ENCODE results near the gene ARHGAP18. TPM values are rescaled to one million over a fixed set of nuclear protein-coding genes. Genes with fewer than 3 reads are reported as not detected.

The ARHGAP18 gene
- total RNA-seq, 1 experiment from 2014 or later = 2.4 TPM

DNA sequence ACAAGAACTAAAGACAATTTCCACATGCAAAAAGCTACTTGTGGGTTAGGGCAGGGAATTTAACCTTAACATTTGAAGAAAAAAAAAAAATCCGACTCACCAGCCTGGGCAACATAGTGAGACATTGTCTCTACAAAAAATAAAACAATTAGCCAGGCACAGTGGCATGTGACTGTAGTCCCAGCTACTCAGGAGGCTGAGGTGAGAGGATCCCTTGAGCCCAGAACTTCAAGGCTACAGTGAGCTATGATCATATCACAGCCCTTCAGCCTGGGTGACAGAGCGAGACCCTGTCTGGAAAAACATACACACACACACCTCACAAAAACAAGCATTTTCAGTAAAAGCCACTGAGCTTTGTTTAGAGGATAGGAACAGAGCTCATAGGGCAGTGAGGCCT, 56.2 kb downstream of the ARHGAP18 start:
- Histone ChIP-seq H3T11ph (ENCODE audit: low read length) (no peak overlapping the region), H3K79me1 (ENCODE audit: insufficient read depth, low read depth, low read length, poor library complexity, severe bottlenecking) (no peaks in the 10 kb centered on the region), H2AK5ac (ENCODE audit: insufficient read length, low read length) (no peak overlapping the region), H3K23ac (ENCODE audit: insufficient read length, low read depth, low read length) (no peak overlapping the region), H3K18ac (ENCODE audit: insufficient read length, low read depth, low read length) (no peak overlapping the region), H2BK5ac (ENCODE audit: insufficient read length, low read length) (no peak overlapping the region), H4K8ac (replicated peaks; ENCODE audit: insufficient read length, low read depth, low read length) (no peak overlapping the region), H3K79me2 (ENCODE audit: insufficient read depth, low read length) (no peaks in the 10 kb centered on the region), H3K27me3 (ENCODE audit: insufficient read depth, low read length) (no peaks in the 10 kb centered on the region), H3K27ac (ENCODE audit: insufficient read length, low read depth, low read length) (no peak overlapping the region), H2AFZ (ENCODE audit: low read length) (no peak overlapping the region), H2BK20ac (ENCODE audit: low read depth, low read length, poor library complexity, severe bottlenecking) (no peak overlapping the region), H3K9me3 (ENCODE audit: control insufficient read depth, low read depth, low read length) (no peaks in the 10 kb centered on the region), H3K4ac (ENCODE audit: low read depth, low read length) (no peak overlapping the region), H4K91ac (ENCODE audit: insufficient read length, low read depth, low read length) (no peak overlapping the region), H2BK12ac (ENCODE audit: insufficient read length, low read depth, low read length) (no peak overlapping the region), H2BK120ac (ENCODE audit: low read depth, low read length, poor library complexity, severe bottlenecking) (no peak overlapping the region), H4K20me1 (ENCODE audit: control insufficient read depth, insufficient read depth, insufficient read length) (no peaks in the 10 kb centered on the region), H2BK15ac (ENCODE audit: low read depth, low read length) (no peak overlapping the region), H3K9ac (ENCODE audit: extremely low read depth, insufficient read length, low read length) (no peak overlapping the region), H3K56ac (ENCODE audit: insufficient read length, low read depth, low read length) (no peak overlapping the region), H3K14ac (ENCODE audit: insufficient read depth, low read length) (no peak overlapping the region), H3K23me2 (ENCODE audit: insufficient read length, low read depth, low read length, poor library complexity, severe bottlenecking) (no peaks in the 10 kb centered on the region), H3K4me2 (ENCODE audit: insufficient read depth, insufficient read length, low read length) (no peak overlapping the region), H3K4me1 (ENCODE audit: insufficient read depth, low read length) (peaks cover 2% of the 10 kb centered on the region; the same call in 1 of the 2 replicates), H4K5ac (ENCODE audit: insufficient read length, low read depth, low read length) (no peak overlapping the region)
- H3K27me3 Mint-ChIP-seq (ENCODE audit: low read depth) = no peaks in the 10 kb centered on the region
- no peaks in the 10 kb centered on the region for H3K9me3 Mint-ChIP-seq
- H3K27ac Mint-ChIP-seq = no peak overlapping the region
- TF ChIP-seq, protein P1, sequence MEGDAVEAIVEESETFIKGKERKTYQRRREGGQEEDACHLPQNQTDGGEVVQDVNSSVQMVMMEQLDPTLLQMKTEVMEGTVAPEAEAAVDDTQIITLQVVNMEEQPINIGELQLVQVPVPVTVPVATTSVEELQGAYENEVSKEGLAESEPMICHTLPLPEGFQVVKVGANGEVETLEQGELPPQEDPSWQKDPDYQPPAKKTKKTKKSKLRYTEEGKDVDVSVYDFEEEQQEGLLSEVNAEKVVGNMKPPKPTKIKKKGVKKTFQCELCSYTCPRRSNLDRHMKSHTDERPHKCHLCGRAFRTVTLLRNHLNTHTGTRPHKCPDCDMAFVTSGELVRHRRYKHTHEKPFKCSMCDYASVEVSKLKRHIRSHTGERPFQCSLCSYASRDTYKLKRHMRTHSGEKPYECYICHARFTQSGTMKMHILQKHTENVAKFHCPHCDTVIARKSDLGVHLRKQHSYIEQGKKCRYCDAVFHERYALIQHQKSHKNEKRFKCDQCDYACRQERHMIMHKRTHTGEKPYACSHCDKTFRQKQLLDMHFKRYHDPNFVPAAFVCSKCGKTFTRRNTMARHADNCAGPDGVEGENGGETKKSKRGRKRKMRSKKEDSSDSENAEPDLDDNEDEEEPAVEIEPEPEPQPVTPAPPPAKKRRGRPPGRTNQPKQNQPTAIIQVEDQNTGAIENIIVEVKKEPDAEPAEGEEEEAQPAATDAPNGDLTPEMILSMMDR (conservative IDR thresholded peaks at IDR 0.05) = no peak
- no peak for DNase-seq
- no peaks in the 10 kb centered on the region for H3K36me3 Mint-ChIP-seq (ENCODE audit: insufficient read depth in 1 of 3, low read depth in 3 of 3)
- no CpG with 5 or more reads among the region's 2 CpGs for WGBS (ENCODE audit: extremely low coverage, insufficient read length, low lambda C conversion rate)
- H3K4me1 Mint-ChIP-seq = peaks cover 3 to 4% of the 10 kb centered on the region in 2 experiments; a peak in 2 of 4 replicates
- H3K4me3 Mint-ChIP-seq = no peak overlapping the region
